HepG2 (cell line): ENCODE results near the gene ZNF3. TPM values are rescaled to one million over a fixed set of nuclear protein-coding genes. Genes with fewer than 3 reads are reported as not detected.

Experiments used
- ATAC-seq: fragments of 200-7000 bp; cut with Tn5 transposase; 3 replicates; pipeline ENCODE4 v1.9.1; 2020; ENCODE audit warnings: mild to moderate bottlenecking, moderate library complexity
- BruUV-seq: library from RNA; stranded (reverse); fragments of 400-500 nt; replicated peaks from 2 replicates; lab custom pipeline; 2021; lab: Mats Ljungman, UMichigan
- CTCF ChIA-PET: fragments of 300-600 bp; formaldehyde crosslinking; extraction: SDS; loops from one replicate; lab custom pipeline; 2021; ENCODE audit warnings: low total read pairs, inconsistent platforms, low intra/inter-chr PET ratio; lab: Yijun Ruan, JAX
- POLR2A ChIA-PET: fragments of 350-600 bp; sonication (Branson Sonifier 250); formaldehyde crosslinking; loops from one replicate; lab custom pipeline; 2020; ENCODE audit warnings: antibody characterized with exemption, inconsistent platforms; lab: Yijun Ruan, JAX
- DNase-seq: peaks from one replicate; pipeline ENCODE4 v3.0.0-alpha.2; 2015; ENCODE audit warnings: low spot score
- FAIRE-seq: peaks from 3 replicates; lab custom pipeline; 2011; peaks lifted over from hg19 to GRCh38; lab: Jason Lieb, UNC
- H2AFZ ChIP-seq: one replicate; pipeline ENCODE4 v1.6.1; 2011; ENCODE audit warnings: low read length, inconsistent platforms
- H3K27ac ChIP-seq: fragments of 300-600 bp; 3 replicates; pipeline ENCODE4 v1.8.0; 2011; ENCODE audit warnings: mixed run types, mild to moderate bottlenecking, mixed read lengths, low read length, inconsistent platforms; ENCODE audit not compliant: insufficient read depth; ENCODE audit errors: extremely low read length
- H3K27me3 ChIP-seq, 2 experiments: fragments of 200-600 bp in 1 of 2; 2 replicates in 1 of 2; 3 replicates in 1 of 2; pipeline versions ENCODE4 v1.6.0 to v1.8.0; 2011; ENCODE audit warnings: low read length in 2 of 2, mild to moderate bottlenecking in 2 of 2, moderate library complexity in 2 of 2, inconsistent platforms in 1 of 2; ENCODE audit not compliant: insufficient read depth in 2 of 2, control insufficient read depth in 1 of 2
- H3K36me3 ChIP-seq, 2 experiments: fragments of 200-600 bp in 1 of 2; replicated peaks in 1 of 2; 2 replicates in 1 of 2; 3 replicates in 1 of 2; pipeline versions ENCODE4 v1.5.1 to v1.8.0; 2011; ENCODE audit warnings: low read length in 2 of 2, inconsistent platforms in 1 of 2; ENCODE audit not compliant: insufficient read depth in 2 of 2, control insufficient read depth in 1 of 2
- H3K4me1 ChIP-seq: 2 replicates; pipeline ENCODE4 v1.5.1; 2012; ENCODE audit warnings: low read length, inconsistent platforms; ENCODE audit not compliant: insufficient read depth
- H3K4me2 ChIP-seq: 2 replicates; pipeline ENCODE4 v1.6.0; 2011; ENCODE audit warnings: low read depth, low read length, inconsistent platforms
- H3K4me3 ChIP-seq, 3 experiments: fragments of 200-600 bp in 1 of 3; sonication (generic), shearing (Covaris generic) in 1 of 3; replicated peaks in 1 of 3; 2 replicates each; pipeline ENCODE4 v1.5.1; 2011 to 2016; ENCODE audit warnings: low read length in 3 of 3, inconsistent platforms in 2 of 3, low read depth in 2 of 3, mild to moderate bottlenecking in 2 of 3, control low read depth in 1 of 3, mixed read lengths in 1 of 3; ENCODE audit not compliant: insufficient read depth in 1 of 3
- H3K79me2 ChIP-seq: one replicate; pipeline ENCODE4 v1.6.1; 2011; ENCODE audit warnings: low read length, inconsistent platforms; ENCODE audit not compliant: insufficient read depth
- H3K9ac ChIP-seq: 2 replicates; pipeline ENCODE4 v1.6.0; 2011; ENCODE audit warnings: mild to moderate bottlenecking, low read depth, low read length, inconsistent platforms; ENCODE audit not compliant: insufficient read depth
- H3K9me3 ChIP-seq: 2 replicates; pipeline ENCODE4 v1.5.1; 2012; ENCODE audit warnings: mild to moderate bottlenecking, low read length
- H4K20me1 ChIP-seq: 2 replicates; pipeline ENCODE4 v1.6.0; 2011; ENCODE audit warnings: inconsistent platforms, mild to moderate bottlenecking, low read length, moderate library complexity; ENCODE audit not compliant: insufficient read depth
- AHR ChIP-seq: IDR thresholded peaks from 2 replicates; pipeline ENCODE4 v1.6.1; 2018; ENCODE audit warnings: missing genetic modification reagents, missing compliant biosample characterization
- DMAP1 ChIP-seq: IDR thresholded peaks from 2 replicates; pipeline ENCODE4 v1.6.1; 2016
- MED1 ChIP-seq: sonication (generic); formaldehyde crosslinking; IDR thresholded peaks from 2 replicates; pipeline ENCODE4 v1.4.0; 2020; ENCODE audit warnings: missing genetic modification reagents
- RBFOX2 ChIP-seq: fragments of 200-400 bp; formaldehyde crosslinking; IDR thresholded peaks from 2 replicates; pipeline ENCODE4 v1.6.1; 2017; ENCODE audit warnings: low read depth, mild to moderate bottlenecking, low read length
- RBM22 ChIP-seq: fragments of 200-400 bp; formaldehyde crosslinking; optimal IDR thresholded peaks from 2 replicates; pipeline ENCODE3; 2017; ENCODE audit warnings: mild to moderate bottlenecking, low read length, moderate library complexity
- SMAD3 ChIP-seq: sonication (generic); formaldehyde crosslinking; IDR thresholded peaks from 2 replicates; pipeline ENCODE4 v1.4.0; 2020; ENCODE audit warnings: missing genetic modification reagents
- ZNF747 ChIP-seq: sonication (generic); formaldehyde crosslinking; IDR thresholded peaks from 2 replicates; pipeline ENCODE4 v1.8.1; 2023; ENCODE audit warnings: missing genetic modification reagents, mild to moderate bottlenecking, borderline replicate concordance
- WGBS: methylation state at CpG from one replicate; pipeline ENCODE4 v1.1.6; 2017; ENCODE audit warnings: low lambda C conversion rate; 5-methylcytosine and 5-hydroxymethylcytosine counted together
- in situ Hi-C: cut with HindIII; loops from 2 replicates; pipeline ENCODE4 v1.10.0; 2017; ENCODE audit warnings: low pct_unique_long_range_greater_than_20kb; ENCODE audit not compliant: extremely low pct_ligation_motif_present
- intact Hi-C: fragments of 100-400 bp; cut with micrococcal nuclease; formaldehyde crosslinking; loops from one replicate; pipeline ENCODE4 v1.10.0; 2022; ENCODE audit not compliant: unreplicated experiment
- polyA plus RNA-seq, 8 experiments: library from polyadenylated mRNA; depleted of rRNA in 3 of 8; stranded (reverse) in 7 of 8; unstranded in 1 of 8; fragments of >200 nt; fragmentation: Illumina TruSeq in 4 of 8; extraction: Trizol in 4 of 8; gene quantifications; 2 replicates each; pipeline versions ENCODE4 v1.2.1 to v1.2.3, GENCODE V29; 2011 to 2016; ENCODE audit warnings: low read depth in 4 of 8, missing spikeins in 1 of 8, mixed read lengths in 1 of 8; ENCODE audit not compliant: insufficient read depth in 1 of 8
- total RNA-seq, 5 experiments: library from RNA; depleted of rRNA; stranded (reverse); fragments of >200 nt; fragmentation: Illumina TruSeq; extraction: Trizol; gene quantifications; 2 replicates each; pipeline ENCODE4 v1.2.3, GENCODE V29; 2016; ENCODE audit warnings: low read depth in 1 of 5
- TF ChIP-seq, protein P1 (sequence below): sonication (generic); formaldehyde crosslinking; IDR thresholded peaks from 2 replicates; pipeline ENCODE4 v1.4.0; 2020; ENCODE audit warnings: missing genetic modification reagents

ZNF3 gene
- total and polyA plus RNA-seq, 2 of the 13 experiments (the other 11 are each of a cell fraction or from before 2014, with no cell fraction given) = 33.7 to 56.9 TPM

DNA sequence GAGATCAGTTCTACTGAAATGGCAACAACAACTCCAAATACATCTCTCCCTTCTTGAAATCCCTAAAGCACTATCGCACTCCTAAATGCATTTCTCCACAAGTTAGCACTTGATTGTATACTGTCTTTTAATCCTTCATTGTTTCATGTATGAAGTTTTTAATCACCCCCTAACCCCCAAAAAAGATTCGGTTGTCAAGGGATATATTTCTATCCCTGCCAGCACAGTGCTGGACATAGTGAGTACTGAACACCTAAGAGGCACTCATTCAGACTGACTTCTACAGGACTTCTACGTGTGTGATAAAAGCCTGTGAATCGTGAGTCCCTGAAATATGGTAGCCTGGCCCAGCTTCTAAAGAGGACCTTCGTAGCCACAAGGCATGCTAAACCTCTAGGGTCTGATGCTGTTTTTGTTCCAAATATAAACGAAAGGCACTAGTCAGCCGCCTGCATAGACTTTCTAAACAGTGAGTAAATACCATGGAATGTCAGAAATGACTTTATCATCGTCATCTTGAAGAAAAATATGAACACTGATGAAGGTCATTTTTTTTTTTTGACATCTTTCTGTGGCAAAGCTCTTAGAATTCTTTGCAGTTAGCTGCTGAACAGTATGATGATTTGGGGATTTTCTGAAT, 46.5 kb downstream of the ZNF3 start (continued):
- TF ChIP-seq, protein P1, sequence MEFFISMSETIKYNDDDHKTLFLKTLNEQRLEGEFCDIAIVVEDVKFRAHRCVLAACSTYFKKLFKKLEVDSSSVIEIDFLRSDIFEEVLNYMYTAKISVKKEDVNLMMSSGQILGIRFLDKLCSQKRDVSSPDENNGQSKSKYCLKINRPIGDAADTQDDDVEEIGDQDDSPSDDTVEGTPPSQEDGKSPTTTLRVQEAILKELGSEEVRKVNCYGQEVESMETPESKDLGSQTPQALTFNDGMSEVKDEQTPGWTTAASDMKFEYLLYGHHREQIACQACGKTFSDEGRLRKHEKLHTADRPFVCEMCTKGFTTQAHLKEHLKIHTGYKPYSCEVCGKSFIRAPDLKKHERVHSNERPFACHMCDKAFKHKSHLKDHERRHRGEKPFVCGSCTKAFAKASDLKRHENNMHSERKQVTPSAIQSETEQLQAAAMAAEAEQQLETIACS (CRISPR knock-in tag) = no peak
- no peak for TF ChIP-seq MED1 (CRISPR knock-in tag)
- TF ChIP-seq ZNF747 (CRISPR knock-in tag) = no peak
- TF ChIP-seq SMAD3 (CRISPR knock-in tag) = no peak
- TF ChIP-seq AHR (CRISPR knock-in tag) = no peak

DNA sequence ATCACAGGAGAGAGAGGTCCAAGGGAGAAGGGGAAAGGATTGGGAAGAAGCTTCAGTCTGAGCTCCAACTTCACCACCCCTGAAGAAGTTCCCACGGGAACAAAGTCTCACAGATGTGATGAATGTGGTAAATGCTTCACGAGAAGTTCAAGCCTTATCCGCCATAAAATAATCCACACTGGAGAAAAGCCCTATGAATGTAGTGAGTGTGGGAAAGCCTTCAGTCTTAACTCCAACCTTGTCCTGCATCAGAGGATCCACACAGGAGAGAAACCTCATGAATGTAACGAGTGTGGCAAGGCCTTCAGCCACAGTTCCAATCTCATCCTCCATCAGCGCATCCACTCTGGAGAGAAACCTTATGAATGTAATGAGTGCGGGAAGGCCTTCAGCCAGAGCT, 48.0 kb downstream of the ZNF3 start:
- ATAC-seq = no peak
- TF ChIP-seq RBM22 = peak; percentile 64
- 0 out of 2 replicates have a peak, but pooled peaks have one; percentile 20 for TF ChIP-seq RBFOX2
- no peak for TF ChIP-seq DMAP1
- WGBS = over 99% methylated on average over 6 of the region's 6 CpGs

More for the DNA sequence above, 48.0 kb downstream of the ZNF3 start:
- no peak overlapping the region for H3K4me2 ChIP-seq
- no peak overlapping the region for H3K9ac ChIP-seq
- H3K4me3 ChIP-seq = no peak overlapping the region
- H3K27me3 ChIP-seq = no peaks in the 10 kb centered on the region
- FAIRE-seq (no peak), DNase-seq (no peak)
- H3K9me3 ChIP-seq = no peaks in the 10 kb centered on the region
- peaks cover 27 to 59% of the 10 kb centered on the region in 2 experiments for H3K36me3 ChIP-seq
- peaks cover 34% of the 10 kb centered on the region for H3K4me1 ChIP-seq
- POLR2A ChIA-PET = interaction anchor here (1.3 kb wide), 1 partner anchor 9 kb away, joined by 5 read pairs; no protein-coding TSS in a partner anchor
- no peak overlapping the region for H3K27ac ChIP-seq
- peaks cover 4% of the 10 kb centered on the region for H3K79me2 ChIP-seq
- no peaks in the 10 kb centered on the region for H4K20me1 ChIP-seq
- no TSS peak for BruUV-seq
- CTCF ChIA-PET = no interaction called here
- intact Hi-C loops = no loop called here
- H2AFZ ChIP-seq = no peak overlapping the region
- in situ Hi-C loops = no loop called here
